GM18870 (cell line): ENCODE data around the gene NLRP11.

Source experiments
- ATAC-seq: cut with Tn5 transposase; IDR thresholded peaks from one replicate; pipeline ENCODE4 v1.9.1; 2021; ENCODE audit warnings: moderate library complexity; ENCODE audit not compliant: unreplicated experiment

Gene NLRP11

DNA sequence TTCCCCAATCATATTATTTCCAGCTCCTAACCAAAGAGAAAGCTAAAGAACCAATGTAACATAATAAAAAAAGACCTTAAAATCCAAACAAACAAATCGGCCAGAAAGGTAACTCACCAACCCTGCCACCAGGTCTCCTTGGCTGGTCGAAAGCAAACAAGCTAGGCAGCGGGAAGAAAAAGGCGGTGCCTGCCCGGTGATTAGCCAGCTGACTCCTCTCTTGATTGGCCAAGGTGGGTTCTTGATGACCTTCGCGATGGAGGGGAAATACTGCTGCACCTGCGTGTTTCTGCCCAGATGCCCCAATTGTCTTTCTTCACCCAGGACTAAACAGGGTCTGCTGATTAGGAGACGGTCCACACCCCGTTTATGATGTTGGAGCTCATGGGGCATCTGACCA is at the start of gene NLRP11:
Gene NLRP11 (minus strand): TSS at position 154 of the 400 bp plus-strand sequence. CDS start 13,825 bp downstream, outside the sequence.
- ATAC-seq, result no peak

GRCh38 chr19:55877211-55877610 is 45.4 kb upstream of the NLRP11 start:
- ATAC-seq, result no peak

DNA sequence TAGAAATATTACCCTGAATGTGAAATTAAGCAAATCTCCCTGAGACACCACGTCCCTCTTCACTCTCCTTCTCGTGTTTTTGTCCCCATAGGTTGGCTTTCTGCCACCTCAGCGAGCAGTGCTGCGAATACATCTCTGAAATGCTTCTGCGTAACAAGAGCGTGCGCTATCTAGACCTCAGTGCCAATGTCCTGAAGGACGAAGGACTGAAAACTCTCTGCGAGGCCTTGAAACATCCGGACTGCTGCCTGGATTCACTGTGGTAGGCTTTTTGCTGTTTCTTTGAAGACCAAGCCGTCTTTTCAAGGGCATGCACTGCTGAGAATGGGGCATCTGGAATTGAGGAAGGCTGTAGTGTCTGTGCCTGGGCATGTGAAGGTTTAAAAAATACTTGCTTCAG is 38.9 kb upstream of the NLRP11 start:
- ATAC-seq, result no peak

DNA sequence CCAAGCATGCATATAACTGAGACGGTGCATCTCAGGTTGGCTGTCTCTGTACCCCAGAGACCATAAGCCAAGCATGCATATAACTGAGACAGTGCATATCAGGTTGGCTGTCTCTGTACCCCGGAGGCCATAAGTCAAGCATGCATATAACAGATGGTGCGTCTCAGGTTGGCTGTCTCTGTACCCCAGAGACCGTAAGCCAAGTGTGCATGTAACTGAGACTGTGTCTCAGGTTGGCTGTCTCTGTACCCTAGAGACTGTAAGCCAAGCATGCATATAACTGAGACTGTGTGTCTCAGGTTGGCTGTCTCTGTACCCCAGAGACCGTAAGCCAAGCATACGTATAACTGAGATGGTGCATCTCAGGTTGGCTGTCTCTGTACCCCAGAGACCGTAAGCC is 35.3 kb upstream of the NLRP11 start:
- ATAC-seq, result no peak

GRCh38 chr19:55866521-55866920 is 34.7 kb upstream of the NLRP11 start:
- no peak for ATAC-seq

GRCh38 chr19:55858969-55859368 is 27.2 kb upstream of the NLRP11 start:
- no peak for ATAC-seq

- ATAC-seq, result no peak
Measured at GRCh38 chr19:55858401-55858800, 26.6 kb upstream of the NLRP11 start.

DNA sequence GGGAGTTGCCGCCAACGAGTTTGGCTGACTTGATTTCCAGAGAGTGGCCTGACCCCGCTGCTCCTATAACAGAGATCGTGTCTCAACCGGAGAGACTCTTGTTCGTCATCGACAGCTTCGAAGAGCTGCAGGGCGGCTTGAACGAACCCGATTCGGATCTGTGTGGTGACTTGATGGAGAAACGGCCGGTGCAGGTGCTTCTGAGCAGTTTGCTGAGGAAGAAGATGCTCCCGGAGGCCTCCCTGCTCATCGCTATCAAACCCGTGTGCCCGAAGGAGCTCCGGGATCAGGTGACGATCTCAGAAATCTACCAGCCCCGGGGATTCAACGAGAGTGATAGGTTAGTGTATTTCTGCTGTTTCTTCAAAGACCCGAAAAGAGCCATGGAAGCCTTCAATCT is 26.2 kb upstream of the NLRP11 start:
- ATAC-seq, result no peak

DNA sequence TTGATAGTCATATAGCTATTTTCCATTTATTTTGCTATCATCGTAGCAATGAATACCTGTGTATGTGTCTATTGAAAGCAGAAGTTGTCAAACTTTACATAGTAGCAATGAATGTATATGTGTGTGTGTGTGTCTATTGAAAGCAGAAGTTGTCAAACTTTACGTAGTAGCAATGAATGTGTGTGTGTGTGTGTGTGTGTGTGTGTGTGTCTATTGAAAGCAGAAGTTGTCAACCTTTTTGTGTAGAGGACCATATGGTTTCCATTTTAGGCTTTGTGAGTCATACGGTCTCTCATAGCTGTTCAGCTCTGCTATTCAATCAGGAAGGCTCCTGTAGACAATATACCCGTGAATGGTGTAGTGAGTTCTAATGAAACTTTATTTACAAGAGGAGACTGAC is 25.4 kb upstream of the NLRP11 start:
- ATAC-seq, result no peak

- no peak for ATAC-seq
Measured at GRCh38 chr19:55855160-55855559, 23.4 kb upstream of the NLRP11 start.

DNA sequence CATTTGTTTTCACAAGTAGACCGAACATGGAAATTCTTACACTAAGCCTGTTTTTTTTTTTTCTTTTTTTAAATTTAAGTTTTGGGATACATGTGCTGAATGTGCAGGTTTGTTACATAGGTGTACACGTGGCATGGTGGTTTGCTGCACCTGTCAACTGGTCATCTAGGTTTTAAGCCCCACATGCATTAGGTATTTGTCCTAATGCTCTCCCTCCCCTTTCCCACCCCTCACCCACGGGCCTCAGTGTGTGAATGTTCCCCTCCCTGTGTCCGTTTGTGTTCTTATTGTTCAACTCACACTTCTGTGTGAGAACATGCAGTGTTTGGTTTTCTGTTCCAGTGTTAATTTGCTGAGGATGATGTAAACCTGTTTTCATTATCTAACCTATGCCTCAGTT is 7.1 kb upstream of the NLRP11 start:
- ATAC-seq, result no peak

- ATAC-seq, result no peak
Measured at GRCh38 chr19:55838251-55838650, 6.5 kb upstream of the NLRP11 start.

DNA sequence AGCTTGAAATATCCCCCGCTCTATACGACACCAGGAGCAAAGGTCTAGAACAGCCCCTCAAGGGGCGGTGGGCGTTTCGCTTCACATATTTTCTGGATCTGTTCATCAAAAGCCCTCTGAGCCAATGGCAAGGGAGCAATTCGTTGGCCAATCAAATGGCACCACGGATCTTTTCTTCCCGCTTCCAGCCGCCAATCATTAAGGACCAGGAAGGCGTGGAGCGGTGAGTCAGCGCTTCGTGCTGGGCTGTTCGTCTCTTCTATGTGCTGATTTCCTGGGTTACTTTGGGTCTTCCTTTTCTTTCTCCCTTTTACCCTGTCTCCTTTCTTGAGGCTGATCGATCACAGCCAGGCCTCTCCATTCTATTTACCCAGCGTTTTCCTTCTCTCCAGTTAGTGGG is 4.5 kb upstream of the NLRP11 start, which contains the start of gene NLRP4:
Gene NLRP4 (plus strand): TSS at position 201 of the 400 bp plus-strand sequence. CDS start 15,541 bp downstream, outside the sequence.
- ATAC-seq, result no peak

DNA sequence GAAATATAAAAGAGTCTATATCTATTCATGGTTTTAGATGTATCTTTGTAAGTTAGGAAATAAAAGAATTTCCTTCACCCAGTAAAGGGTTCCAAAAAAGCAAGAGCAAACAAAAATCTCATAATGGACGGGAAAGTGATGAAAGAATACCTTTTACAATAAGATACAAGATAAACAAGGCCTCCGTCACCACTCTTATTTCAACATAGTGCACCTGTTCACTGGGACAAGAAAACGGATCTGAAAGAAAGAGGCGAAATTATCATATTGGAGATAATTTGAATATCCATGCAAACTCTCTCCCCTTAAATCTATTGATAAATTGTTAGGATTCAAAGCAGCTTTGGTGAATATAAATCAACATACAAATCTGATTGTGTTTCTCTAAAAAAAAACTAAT is 877 bp upstream of the NLRP11 start:
- no peak for ATAC-seq

DNA sequence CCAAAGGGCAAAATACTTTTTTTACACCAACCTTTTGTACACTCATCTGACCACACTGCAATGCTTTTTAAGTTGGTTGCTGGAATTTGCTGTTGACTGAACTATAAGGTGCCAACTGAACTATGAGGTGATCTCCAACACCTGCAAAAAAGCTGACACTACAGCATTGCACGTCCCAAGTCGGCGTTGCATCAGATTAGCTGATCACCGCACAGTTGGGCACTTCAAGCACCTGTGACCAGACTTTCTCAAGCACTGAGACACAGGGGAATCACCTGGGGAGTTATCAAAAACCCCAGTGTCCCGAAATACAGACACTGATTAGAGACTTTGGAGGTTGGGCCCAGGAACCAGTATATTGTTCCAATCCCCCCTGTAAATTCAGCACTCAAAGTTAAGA is 1.1 kb downstream of the NLRP11 start:
- no peak for ATAC-seq

- no peak for ATAC-seq
Measured at GRCh38 chr19:55820037-55820436, 11.8 kb downstream of the NLRP11 start.

DNA sequence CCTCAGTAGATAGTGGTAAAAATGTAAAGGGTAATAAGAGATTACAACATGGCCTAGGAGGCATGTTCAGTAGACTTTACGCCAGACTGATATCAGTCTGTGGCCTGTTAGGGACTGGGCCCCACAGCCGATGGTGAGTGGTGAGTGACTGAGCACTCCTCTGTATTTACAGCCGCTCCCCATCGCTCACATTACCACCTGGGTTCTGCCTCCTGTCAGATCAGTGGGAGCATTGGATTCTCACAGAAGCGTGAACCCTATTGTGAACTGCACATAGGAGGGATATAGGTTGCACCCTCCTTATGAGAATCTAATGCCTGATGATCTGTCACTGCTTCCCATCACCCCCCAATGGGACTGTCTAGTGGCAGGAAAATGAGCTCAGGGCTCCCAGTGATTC is 17.9 kb downstream of the NLRP11 start:
- ATAC-seq, result no peak

DNA sequence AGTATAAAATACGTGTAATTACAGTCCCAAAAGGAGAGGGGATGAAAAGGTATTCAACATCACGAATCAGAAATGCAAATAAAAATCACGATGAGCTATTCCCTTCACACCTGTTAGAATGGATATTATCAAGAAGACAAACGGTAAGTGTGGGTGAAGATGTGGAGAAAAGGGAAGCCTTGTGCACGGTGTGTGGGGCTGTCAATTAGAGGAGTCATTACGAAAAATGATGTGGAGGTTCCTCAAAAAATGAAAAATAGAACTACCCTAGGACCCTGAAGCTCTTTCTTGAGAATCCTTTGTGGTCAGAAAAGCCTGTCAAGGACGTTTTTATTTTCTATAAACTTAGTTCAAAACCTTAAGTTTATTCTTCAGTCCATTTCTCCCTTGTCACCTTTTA is 19.4 kb downstream of the NLRP11 start:
- no peak for ATAC-seq

DNA sequence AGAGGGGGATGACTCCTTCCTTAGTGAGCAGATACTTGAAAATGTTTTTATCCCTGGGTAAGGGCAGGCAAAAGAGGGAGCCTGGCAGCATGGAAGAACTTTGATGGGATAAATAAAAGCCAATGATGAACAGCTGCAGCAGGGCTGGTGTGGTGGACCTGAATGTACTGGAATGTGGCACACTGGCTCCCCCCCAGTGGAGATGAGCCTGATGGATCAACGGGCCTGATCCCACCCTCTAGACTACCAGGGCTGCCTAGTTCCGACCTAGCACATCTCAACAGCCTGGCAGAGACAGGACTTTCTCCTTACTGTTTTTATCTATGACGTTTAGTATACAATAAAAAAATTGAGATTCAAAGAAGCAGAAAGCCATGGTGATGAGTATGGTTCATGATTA is 20.5 kb downstream of the NLRP11 start:
- ATAC-seq, result no peak

GRCh38 chr19:55809381-55810058 is 22.3 kb downstream of the NLRP11 start:
- no peak for ATAC-seq

DNA sequence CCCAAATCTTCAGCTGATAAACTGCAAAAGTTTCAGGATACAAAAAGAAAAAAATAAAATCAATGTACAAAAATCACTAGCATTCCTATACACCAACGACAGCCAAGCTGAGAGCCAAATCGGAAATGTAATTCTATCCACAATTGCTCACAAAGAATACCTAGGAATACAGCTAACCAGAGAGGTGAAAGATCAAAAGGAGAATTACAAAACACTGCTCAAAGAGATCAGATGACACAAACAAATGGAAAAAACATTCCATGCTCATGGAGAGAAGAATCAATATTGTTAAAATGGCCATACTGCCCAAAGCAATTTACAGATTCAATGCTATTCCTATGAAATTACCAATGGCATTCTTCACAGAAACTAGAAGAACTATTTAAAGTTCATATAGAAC is 29.5 kb downstream of the NLRP11 start:
- ATAC-seq, result no peak

DNA sequence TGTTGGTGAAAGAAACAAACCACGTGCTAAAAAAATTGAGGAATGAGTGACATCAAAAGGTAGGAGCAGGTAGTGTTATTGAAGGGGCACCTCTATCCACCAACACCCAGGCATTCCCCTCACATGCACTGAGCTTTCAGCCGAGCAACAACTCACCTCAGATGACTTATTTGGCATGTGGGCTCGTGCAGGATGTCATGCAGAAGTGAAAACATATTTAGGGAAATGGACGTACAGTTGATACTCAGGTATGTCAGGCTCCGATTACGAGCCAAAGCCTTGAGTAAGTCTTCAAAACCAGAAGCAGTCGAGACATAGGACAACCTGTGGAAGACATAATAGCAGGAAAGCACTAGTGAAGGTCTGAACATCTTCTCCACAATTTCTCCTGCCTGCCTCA is 30.4 kb downstream of the NLRP11 start:
- ATAC-seq, result no peak

- no peak for ATAC-seq
Measured at GRCh38 chr19:55795021-55795420, 36.8 kb downstream of the NLRP11 start.
